Measurements from ENCODE around the gene MRPS23. TPM values are rescaled to one million over a fixed set of nuclear protein-coding genes. Genes with fewer than 3 reads are reported as not detected.

MRPS23 gene
- total and polyA plus RNA-seq, 7 donors, result 9.5 to 43.9 (median 15.1) TPM

DNA sequence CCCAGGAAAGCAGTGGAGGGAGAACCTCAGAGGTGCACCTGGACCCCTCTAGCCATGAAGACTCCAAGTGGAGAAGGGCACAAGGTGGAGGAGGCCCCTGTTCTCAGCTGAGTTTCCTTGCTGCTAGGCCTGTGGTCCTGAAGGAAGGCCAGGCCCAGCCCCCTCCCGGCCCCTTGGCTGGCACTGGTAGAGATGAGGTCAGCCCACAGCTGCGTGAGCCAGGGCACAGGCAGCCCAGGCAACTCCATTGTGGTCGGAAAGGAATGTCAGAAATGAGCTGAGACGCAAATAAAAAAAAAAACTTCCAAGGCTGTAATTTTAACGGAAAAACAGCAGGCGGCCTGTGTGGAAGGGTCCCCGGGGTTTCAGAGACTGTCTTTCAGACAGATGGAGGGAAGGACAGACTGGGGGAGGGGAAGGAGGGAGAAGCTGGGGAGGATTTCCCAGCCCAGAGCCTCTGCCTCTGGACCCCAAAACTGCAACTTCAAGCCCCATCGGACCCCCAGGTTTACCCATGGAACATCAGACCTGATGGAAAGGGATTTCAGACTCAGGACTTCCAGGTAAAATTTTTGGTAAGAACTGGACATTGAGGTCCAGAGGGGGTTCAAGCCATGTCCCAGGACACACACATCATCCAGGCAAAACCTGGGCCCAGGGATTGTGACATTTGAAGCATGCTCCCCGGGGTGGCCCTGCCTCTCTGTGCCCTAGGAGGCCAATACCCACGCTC is 25.6 kb upstream of the MRPS23 start:
- Histone ChIP-seq H3K9me3 (no peaks in the 10 kb centered on the region), H3K27me3 (no peaks in the 10 kb centered on the region), H3K4me3 (no peak overlapping the region), H3K36me3 (peaks cover 12 to 57% (median 23%) of the 10 kb centered on the region in 4 donors), H3K27ac (peak overlapping the region; percentile 87 to 97 (median 94)), H3K4me1 (peaks cover 0 to 95% (median 89%) of the 10 kb centered on the region in 4 donors)
- TF ChIP-seq, protein P1, sequence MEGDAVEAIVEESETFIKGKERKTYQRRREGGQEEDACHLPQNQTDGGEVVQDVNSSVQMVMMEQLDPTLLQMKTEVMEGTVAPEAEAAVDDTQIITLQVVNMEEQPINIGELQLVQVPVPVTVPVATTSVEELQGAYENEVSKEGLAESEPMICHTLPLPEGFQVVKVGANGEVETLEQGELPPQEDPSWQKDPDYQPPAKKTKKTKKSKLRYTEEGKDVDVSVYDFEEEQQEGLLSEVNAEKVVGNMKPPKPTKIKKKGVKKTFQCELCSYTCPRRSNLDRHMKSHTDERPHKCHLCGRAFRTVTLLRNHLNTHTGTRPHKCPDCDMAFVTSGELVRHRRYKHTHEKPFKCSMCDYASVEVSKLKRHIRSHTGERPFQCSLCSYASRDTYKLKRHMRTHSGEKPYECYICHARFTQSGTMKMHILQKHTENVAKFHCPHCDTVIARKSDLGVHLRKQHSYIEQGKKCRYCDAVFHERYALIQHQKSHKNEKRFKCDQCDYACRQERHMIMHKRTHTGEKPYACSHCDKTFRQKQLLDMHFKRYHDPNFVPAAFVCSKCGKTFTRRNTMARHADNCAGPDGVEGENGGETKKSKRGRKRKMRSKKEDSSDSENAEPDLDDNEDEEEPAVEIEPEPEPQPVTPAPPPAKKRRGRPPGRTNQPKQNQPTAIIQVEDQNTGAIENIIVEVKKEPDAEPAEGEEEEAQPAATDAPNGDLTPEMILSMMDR (IDR thresholded peaks at IDR 0.05), result peak in 3 of 4 experiments; percentile 27 to 53 (median 46)
- TF ChIP-seq POLR2A (IDR thresholded peaks at IDR 0.05), result no peak
- peak in 3 of 4 donors; percentile 64 to 82 (median 67) for TF ChIP-seq POLR2AphosphoS5 (IDR thresholded peaks at IDR 0.05)
- peak in 2 of 4 donors; percentile 58 to 75 for TF ChIP-seq EP300 (IDR thresholded peaks at IDR 0.05)
- 39 to 59% methylated on average over 10 of the region's 10 CpGs for WGBS, 2 donors
- intact Hi-C loops (cut with DNase I), result no loop called here
- peak; percentile 95 for DNase-seq

DNA sequence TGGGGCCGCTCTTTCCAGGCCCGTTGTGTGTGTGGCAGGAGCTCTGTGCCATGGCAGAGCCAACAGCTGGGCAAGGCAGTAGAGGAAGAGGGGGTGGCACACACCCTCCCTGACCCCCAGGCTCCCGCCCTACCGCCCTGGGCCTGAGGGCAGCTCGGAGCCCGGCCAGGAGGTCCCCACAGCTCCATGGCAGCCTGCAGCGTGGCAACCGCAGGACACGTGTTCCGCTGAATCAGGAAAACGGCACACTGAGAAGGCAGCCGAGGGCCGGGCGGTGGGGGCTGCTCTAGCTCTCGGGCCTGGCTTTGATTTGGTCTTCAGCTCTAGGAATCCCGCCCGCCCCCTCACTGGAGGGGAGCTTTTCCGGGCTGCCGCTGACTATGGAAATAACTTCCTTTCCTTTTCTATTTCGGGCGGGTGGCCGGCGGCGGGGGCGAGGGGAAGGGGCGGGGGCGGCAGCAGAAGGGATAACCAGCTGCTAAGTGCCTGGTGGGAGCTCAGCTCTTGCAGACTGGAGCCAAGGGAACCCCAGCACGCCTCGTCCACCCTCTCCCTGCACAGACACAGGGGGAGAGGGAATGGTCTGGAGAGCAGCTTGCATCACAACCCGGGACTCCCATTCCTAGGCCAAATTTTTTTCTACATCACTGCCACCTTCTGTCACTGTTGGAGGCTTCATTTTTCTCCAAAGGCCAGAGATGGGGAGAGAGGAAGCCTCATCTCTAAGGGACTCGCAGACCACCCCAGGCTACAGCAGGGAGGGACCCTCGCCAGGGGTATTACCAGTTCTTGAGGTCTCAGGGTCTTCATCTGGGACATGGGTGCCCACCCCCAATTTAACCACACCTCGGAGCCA is 24.8 kb upstream of the MRPS23 start:
- WGBS, 2 donors, result 41 to 82% methylated on average over 33 of the region's 33 CpGs
- H3K4me3 ChIP-seq, result peak overlapping the region in 3 of 4 donors; percentile 13 to 21 (median 19)
- H3K27me3 ChIP-seq, result no peaks in the 10 kb centered on the region
- no peak for TF ChIP-seq POLR2A (IDR thresholded peaks at IDR 0.05)
- peak in 2 of 4 donors; percentile 39 to 46 for TF ChIP-seq POLR2AphosphoS5 (IDR thresholded peaks at IDR 0.05)
- DNase-seq, result peak; percentile 89
- peaks cover 12 to 63% (median 23%) of the 10 kb centered on the region in 4 donors for H3K36me3 ChIP-seq
- H3K4me1 ChIP-seq, result peaks cover 0 to 95% (median 86%) of the 10 kb centered on the region in 4 donors
- H3K27ac ChIP-seq, result peak overlapping the region; percentile 87 to 97 (median 94)
- H3K9me3 ChIP-seq, result no peaks in the 10 kb centered on the region
- intact Hi-C loops (cut with DNase I), result no loop called here

DNA sequence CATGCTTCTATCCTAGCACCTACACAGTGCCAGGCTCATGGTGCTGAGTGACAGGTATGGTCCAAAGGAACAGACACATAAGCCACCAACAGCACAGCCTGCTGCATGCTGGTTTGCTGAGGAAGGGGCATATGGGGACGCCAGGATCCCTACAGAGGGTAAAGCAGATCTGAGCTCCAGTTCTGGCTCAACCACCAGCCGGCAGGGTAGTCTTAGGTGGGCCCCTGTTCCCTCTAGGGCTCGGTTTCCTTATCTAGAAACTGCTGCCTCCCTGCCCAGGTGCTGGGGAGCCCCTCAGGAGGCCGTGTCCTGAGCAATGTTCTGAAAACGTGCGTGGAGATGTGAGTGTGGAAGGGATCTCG is 24.2 kb upstream of the MRPS23 start:
- H3K27me3 ChIP-seq, result no peaks in the 10 kb centered on the region
- H3K27ac ChIP-seq, result peak overlapping the region; percentile 87 to 97 (median 94)
- 52 to 78% methylated on average over 7 of the region's 7 CpGs for WGBS, 2 donors
- H3K4me3 ChIP-seq, result peak overlapping the region in 3 of 4 donors; percentile 13 to 21 (median 19)
- DNase-seq, result no peak
- no peaks in the 10 kb centered on the region for H3K9me3 ChIP-seq
- TF ChIP-seq POLR2AphosphoS5 (IDR thresholded peaks at IDR 0.05) (no peak), POLR2A (IDR thresholded peaks at IDR 0.05) (no peak), EP300 (IDR thresholded peaks at IDR 0.05) (no peak)
- TF ChIP-seq, protein P1 (IDR thresholded peaks at IDR 0.05), result no peak
- intact Hi-C loops (cut with DNase I), result no loop called here
- H3K4me1 ChIP-seq, result peaks cover 0 to 95% (median 86%) of the 10 kb centered on the region in 4 donors
- H3K36me3 ChIP-seq, result peaks cover 10 to 57% (median 22%) of the 10 kb centered on the region in 4 donors

DNA sequence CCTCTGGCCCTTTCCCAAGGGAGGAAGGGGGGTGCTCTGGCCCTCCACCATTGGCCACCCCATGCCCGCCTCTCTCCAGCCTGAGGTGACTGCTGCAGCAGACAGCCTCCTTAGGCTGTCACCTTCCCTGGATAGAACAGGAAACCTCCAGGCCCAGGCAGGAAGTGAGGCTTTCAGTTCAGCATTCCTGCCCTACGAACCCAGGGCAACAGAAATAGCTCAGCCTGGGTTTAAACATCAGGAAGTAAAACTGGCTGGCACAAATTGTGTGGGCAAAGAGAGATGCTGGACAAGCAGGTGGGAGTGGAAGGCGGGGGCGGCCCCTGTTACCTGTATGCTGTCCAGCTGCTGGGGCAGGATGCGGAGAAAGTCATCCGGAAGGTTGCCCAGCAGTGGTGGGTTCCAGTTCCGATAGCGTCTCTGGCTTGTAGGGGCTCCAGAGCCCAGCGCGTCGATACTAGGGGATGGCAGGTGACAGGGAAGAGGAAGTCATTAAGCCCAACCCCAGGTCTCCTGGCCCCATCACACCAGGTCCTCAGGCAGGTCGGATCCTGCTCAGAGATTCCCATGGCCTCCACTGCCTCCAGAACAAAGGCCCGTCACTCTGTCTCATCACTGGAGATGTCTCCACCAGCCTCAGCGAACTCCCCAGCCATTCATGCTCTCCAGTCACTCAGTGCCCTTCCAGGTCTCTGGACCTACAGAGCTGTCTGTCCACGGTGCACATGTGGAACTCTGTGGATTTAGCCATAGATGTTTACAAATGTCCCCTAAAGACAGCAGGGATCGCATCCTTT is 23.6 kb upstream of the MRPS23 start:
- peak overlapping the region; percentile 87 to 97 (median 94) for H3K27ac ChIP-seq
- peaks cover 0 to 95% (median 86%) of the 10 kb centered on the region in 4 donors for H3K4me1 ChIP-seq
- intact Hi-C loops (cut with DNase I), result no loop called here
- TF ChIP-seq POLR2AphosphoS5 (IDR thresholded peaks at IDR 0.05) (no peak), EP300 (IDR thresholded peaks at IDR 0.05) (no peak), POLR2A (IDR thresholded peaks at IDR 0.05) (no peak)
- TF ChIP-seq, protein P1 (IDR thresholded peaks at IDR 0.05), result no peak
- H3K36me3 ChIP-seq, result peaks cover 4 to 51% (median 20%) of the 10 kb centered on the region in 4 donors
- no peaks in the 10 kb centered on the region for H3K9me3 ChIP-seq
- no peaks in the 10 kb centered on the region for H3K27me3 ChIP-seq
- no peak overlapping the region for H3K4me3 ChIP-seq
- DNase-seq, result no peak
- 79 to 93% methylated on average over 16 of the region's 16 CpGs for WGBS, 2 donors
